NB4 (cell line): ENCODE results near the gene NDUFS6.

ENCODE experiments used
- CTCF ChIP-seq: IDR thresholded peaks from one replicate; pipeline ENCODE4 v1.5.1; 2012; ENCODE audit warnings: low read depth, low read length
- MAX ChIP-seq: IDR thresholded peaks from 2 replicates; pipeline ENCODE4 v1.6.1; 2011; ENCODE audit warnings: low read depth, low read length
- MYC ChIP-seq: IDR thresholded peaks from 2 replicates; pipeline ENCODE4 v1.6.1; 2011; ENCODE audit warnings: low read depth, low read length
- POLR2A ChIP-seq: IDR thresholded peaks from 2 replicates; pipeline ENCODE4 v1.6.1; 2011; ENCODE audit warnings: mild to moderate bottlenecking; ENCODE audit not compliant: insufficient read length; ENCODE audit errors: extremely low read depth

- TF ChIP-seq CTCF (no peak), POLR2A (no peak), MAX (no peak), MYC (no peak)
Observed at GRCh38 chr5:1831257-1831656, 30.1 kb downstream of the NDUFS6 start.
